Coronary artery (tissue), 2 donors: Measurements from ENCODE around the gene STARD5.

Source experiments
- DNase-seq: peaks from one replicate; pipeline ENCODE4 v3.0.0-alpha.2; 2017; ENCODE audit warnings: low spot score
- H3K27ac ChIP-seq, 2 donors: fragments of 200-600 bp; sonication (generic); one replicate each; pipeline ENCODE4 v1.5.1; 2016 to 2019
- H3K4me3 ChIP-seq: fragments of 200-600 bp; sonication (generic); 2 replicates; pipeline ENCODE4 v1.5.1; 2016; ENCODE audit warnings: mild to moderate bottlenecking, moderate library complexity
- CTCF ChIP-seq: fragments of 200-600 bp; sonication (generic); IDR thresholded peaks from one replicate; pipeline ENCODE4 v1.5.1; 2019; ENCODE audit warnings: antibody characterized with exemption

STARD5 gene

GRCh38 chr15:81288616-81289015 is 35.3 kb downstream of the STARD5 start:
- TF ChIP-seq CTCF = no peak
- H3K4me3 ChIP-seq = no peak overlapping the region
- DNase-seq = no peak
- H3K27ac ChIP-seq = no peak overlapping the region

DNA sequence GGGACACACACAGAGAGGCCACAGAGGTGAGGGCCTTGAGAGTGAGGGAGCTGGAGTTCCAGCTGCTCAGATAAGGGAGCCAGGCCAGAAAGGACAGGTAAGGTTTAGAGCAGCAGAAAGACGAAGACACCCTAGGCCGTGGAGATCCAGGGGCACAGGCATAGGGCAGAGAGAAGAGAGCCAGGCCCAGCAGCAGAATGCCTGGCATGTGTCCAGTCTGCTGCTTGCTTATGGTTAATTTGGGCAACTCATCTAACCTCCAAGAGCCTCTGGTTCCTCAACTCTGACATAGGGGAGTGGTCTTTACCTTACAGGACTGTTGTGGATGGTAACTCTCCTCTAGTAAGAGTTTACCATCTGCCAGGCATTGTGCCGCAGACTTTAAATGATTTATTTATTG is 35.9 kb downstream of the STARD5 start:
- no peak overlapping the region for H3K4me3 ChIP-seq
- DNase-seq = no peak
- H3K27ac ChIP-seq = no peak overlapping the region
- TF ChIP-seq CTCF = no peak

GRCh38 chr15:81286621-81287121 is 37.3 kb downstream of the STARD5 start:
- Histone ChIP-seq H3K4me3 (no peak overlapping the region), H3K27ac (no peak overlapping the region)
- TF ChIP-seq CTCF = no peak
- no peak for DNase-seq

- TF ChIP-seq CTCF = no peak
- H3K4me3 ChIP-seq = no peak overlapping the region
- H3K27ac ChIP-seq = no peak overlapping the region
- peak; percentile 53 for DNase-seq
Observed at GRCh38 chr15:81285461-81285860, 38.5 kb downstream of the STARD5 start.

DNA sequence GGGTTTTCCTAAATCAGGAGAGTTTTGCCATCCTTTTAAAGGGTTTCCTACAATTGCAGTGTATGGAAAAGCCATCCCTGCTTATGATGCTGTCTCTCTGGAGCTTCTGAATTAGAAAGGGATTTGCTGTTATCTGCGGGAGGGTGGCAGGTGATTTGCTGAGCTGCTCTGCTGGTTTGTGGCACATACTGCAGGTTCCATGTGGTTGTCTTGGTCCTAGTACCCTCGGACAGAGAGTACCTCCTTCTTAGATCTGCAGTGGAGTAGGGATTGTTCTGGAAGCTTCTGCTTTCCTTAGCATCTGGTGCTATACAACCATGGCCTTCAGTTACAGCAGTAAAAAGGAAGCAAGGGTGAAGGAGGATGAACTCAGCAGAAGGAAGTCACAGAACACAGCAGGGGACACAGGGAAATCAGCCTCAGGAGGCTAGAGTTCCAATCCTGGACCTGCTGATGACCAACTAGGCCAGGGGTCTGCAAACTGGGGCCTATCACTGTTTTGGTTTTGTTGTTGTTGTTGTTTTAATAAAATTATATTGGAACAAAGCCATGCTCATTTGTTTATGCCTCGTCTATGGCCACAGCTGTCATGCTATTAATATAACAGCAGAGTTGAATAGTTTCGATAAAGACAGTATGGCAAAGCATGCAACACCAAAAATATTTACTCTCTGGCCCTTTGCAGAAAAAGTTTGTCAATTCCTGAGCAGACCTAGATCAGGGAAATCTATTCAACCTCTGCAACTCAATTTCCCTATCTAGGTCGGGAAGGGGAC is 39.5 kb downstream of the STARD5 start:
- no peak overlapping the region for H3K4me3 ChIP-seq
- DNase-seq = no peak
- TF ChIP-seq CTCF = no peak
- H3K27ac ChIP-seq = peak overlapping the region in 1 of 2 donors; percentile 8

DNA sequence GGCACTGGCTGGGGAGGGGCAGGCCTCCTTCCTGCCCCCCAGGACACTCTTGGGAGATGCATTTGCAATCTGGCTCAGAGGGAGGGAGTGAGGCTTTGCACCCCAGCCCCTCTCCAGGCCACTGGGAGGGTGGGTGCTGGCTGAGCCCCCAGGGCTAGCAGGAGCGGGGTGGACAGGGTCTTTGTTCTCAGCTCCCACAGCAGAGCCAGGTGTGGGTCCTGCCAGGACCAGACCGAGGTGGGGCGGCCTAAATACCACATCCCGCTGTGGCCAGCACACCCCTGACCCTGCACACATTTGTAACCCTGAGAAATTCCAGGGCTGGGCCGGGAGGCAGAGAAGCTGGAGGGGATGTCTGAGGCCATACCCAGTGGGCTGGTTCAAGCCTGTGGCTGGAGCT is 41.0 kb downstream of the STARD5 start:
- H3K4me3 ChIP-seq = no peak overlapping the region
- DNase-seq = no peak
- no peak for TF ChIP-seq CTCF
- no peak overlapping the region for H3K27ac ChIP-seq

DNA sequence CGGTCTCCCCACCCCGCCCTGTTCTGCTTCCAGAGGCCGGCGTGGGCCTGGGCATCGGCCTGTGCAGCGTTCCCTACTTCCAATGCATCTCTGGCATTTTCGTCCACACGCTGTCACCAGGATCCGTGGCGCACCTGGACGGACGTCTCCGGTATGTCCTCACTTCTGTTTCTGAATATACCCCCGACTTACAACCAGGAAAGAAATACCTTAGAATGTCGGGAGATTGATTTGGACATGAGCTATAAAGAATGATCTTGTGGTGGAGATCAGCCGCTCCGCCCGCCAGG is 41.4 kb downstream of the STARD5 start:
- TF ChIP-seq CTCF = no peak
- H3K4me3 ChIP-seq = no peak overlapping the region
- no peak for DNase-seq
- no peak overlapping the region for H3K27ac ChIP-seq
